ENCODE results near the gene TCOF1.

DNA sequence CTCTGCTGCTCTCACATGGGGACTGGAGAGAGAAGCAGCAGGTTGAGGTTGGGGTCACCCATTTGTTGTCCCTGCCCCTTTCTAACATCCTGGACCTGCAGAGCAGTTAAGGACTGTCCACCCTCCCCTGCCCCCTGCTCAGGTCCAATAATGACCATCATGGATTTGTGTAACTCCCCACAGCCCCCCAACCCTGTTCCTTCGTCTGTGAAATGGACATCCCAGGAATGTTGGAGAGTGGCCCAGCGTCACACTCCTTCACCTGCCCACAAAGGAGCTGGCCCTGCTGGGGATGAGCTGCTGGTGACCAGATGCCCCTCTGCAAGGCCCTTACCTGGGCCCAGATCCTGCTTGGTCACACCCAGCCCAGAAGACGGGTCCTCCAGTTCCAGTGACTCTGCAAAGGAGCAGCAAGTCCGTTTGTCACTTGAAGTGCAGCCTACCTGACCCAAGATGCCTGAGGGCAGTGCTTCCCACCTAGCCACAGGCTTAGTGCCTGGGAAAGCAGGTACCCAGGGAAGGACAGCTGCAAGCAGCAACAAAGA lies 44.8 kb downstream of the TCOF1 start:
- no peak for TF ChIP-seq EZH2 (IDR thresholded peaks at IDR 0.05; ENCODE audit: borderline replicate concordance, insufficient read depth, low read depth, low read length, poor library complexity, severe bottlenecking)
- TF ChIP-seq, protein P1, sequence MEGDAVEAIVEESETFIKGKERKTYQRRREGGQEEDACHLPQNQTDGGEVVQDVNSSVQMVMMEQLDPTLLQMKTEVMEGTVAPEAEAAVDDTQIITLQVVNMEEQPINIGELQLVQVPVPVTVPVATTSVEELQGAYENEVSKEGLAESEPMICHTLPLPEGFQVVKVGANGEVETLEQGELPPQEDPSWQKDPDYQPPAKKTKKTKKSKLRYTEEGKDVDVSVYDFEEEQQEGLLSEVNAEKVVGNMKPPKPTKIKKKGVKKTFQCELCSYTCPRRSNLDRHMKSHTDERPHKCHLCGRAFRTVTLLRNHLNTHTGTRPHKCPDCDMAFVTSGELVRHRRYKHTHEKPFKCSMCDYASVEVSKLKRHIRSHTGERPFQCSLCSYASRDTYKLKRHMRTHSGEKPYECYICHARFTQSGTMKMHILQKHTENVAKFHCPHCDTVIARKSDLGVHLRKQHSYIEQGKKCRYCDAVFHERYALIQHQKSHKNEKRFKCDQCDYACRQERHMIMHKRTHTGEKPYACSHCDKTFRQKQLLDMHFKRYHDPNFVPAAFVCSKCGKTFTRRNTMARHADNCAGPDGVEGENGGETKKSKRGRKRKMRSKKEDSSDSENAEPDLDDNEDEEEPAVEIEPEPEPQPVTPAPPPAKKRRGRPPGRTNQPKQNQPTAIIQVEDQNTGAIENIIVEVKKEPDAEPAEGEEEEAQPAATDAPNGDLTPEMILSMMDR (IDR thresholded peaks at IDR 0.05) = no peak
